Camera-type eye (tissue), 1 donor: ENCODE measurements around the gene SRMS. TPM values are rescaled to one million over a fixed set of nuclear protein-coding genes. Genes with fewer than 3 reads are reported as not detected.

Experiments used
- total RNA-seq: library from RNA; depleted of rRNA; stranded (reverse); fragments of >200 nt; gene quantifications from one replicate; pipeline ENCODE4 v1.2.3, GENCODE V29; 2014

SRMS gene, protein sequence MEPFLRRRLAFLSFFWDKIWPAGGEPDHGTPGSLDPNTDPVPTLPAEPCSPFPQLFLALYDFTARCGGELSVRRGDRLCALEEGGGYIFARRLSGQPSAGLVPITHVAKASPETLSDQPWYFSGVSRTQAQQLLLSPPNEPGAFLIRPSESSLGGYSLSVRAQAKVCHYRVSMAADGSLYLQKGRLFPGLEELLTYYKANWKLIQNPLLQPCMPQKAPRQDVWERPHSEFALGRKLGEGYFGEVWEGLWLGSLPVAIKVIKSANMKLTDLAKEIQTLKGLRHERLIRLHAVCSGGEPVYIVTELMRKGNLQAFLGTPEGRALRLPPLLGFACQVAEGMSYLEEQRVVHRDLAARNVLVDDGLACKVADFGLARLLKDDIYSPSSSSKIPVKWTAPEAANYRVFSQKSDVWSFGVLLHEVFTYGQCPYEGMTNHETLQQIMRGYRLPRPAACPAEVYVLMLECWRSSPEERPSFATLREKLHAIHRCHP
- not detected for total RNA-seq

DNA sequence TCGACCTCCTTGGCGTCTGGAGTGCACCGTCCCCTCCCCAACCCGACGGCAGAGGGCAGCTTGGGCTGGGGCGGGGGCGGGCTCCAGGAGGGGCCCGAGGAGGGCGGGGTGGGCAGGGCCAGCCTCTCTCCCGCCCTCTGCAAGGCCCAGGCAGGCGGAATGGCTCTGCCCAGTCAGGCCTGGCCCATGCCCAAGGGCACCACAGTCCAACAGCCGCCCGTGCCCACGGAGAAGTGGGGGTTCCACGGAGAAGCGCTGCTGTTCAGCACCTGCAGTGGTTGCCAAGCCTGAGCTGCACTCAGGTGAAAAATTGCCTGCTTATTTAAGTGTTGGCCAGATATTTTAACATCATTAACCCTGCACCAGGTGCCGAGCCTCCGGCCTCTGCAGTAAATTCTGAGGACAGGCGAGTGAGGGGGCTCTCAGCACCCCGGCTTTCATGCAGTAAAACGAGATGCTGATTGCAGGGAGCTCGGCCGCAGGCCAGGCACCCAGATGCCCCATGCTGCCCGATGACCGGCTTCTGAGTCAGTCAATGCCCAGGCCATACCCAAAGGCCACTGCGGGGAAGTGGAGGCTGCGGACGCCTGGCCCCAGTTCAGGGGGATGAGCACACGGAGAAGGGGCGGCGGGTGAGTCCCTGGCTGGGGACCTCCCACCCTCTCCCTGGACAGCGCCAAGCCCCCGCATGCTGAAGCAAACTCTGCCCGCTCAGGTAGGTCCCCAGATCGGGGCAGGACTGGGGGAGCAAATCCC is at the start of gene SRMS:
Gene SRMS, minus strand, starts transcription at position 25 of the 756 bp plus-strand sequence. CDS start 286 bp downstream, outside the sequence.

DNA sequence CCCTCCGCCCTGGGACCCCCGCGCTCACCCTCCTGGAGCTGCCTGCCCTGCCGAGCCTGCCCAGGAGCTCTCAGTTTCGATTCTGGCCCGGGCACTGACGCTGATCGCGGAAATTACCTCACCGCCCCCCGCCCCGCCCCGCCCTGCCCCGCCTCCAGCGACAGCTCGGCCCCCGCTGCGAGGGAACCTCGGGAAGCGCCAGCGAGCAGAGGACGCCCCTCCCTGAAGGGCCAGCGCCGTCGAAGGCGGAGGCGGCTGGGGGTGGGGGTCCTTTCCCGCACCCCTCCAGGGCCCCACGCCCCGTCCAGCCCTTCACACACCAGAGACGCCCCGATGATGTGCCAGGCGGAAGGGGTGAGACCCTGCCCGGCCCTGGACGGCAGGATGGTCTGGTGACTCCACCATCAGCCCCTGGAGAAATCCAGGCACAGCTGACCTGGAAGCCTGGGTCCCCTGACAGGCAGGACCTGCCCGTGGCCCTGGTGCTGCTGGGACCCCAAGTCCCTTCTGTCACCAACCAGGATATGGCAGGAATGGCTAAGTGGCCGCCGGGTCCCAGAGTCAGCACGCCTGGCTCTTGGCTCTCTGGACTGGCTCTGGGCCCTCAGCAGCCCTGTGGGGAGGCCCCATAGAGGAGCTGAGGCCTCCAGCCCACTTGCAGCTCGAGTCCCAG is 26.7 kb upstream of the SRMS start, which contains the start of gene HELZ2:
Gene HELZ2, minus strand, starts transcription at position 84 of the 673 bp plus-strand sequence. CDS start 1,854 bp downstream, outside the sequence.

DNA sequence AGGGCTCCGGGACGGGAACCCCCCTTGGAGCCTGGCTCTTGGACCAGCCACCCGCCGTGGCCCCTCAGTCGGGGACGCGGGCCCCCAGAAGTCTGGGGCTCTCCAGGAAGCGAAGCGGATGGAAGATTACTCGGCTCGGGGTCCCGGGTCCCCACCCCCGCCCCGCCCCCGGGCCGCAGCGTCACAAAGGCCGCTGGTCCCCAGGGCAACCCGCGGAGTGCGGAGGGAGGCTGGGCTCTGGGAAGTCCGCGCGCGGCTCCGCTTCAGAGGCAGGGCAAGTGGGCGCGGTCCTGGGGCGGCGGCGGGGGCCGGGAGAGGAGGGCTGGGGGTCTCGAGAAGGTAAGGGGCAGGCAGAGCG is 6.4 kb upstream of the SRMS start, which contains the start of gene FNDC11:
Gene FNDC11, plus strand, starts transcription at position 227 of the 358 bp plus-strand sequence. CDS start 1,505 bp downstream, outside the sequence.

DNA sequence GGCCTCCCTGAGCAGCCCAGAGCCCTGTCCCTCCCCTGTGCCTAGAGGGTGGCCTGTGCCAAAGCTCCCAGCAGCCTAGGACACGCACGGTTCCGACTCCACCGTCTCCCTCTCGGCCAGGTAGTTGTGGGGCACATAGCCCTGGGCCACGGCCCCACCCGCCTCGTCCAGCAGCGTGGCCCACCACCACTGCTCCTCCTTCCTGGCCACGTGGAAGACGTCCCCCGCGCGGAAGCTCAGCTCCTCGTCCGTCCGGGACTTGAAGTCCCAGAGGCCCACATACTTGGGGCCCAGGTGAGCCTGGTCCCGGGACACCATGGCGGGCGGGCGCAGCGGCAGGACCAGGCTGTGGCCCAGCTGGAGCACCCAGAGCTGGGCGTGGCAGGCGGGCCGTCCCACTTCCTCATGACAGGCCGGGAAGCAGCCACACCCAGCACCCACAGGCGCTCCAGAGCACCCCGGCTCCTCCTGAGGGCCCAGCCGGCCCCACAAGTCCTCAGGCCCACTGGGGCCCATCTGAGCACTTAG is 10.5 kb downstream of the SRMS start, which contains the start of gene PTK6:
Gene PTK6, minus strand, starts transcription at position 380 of the 528 bp plus-strand sequence. Its CDS starts 62 bp downstream, at position 318.

DNA sequence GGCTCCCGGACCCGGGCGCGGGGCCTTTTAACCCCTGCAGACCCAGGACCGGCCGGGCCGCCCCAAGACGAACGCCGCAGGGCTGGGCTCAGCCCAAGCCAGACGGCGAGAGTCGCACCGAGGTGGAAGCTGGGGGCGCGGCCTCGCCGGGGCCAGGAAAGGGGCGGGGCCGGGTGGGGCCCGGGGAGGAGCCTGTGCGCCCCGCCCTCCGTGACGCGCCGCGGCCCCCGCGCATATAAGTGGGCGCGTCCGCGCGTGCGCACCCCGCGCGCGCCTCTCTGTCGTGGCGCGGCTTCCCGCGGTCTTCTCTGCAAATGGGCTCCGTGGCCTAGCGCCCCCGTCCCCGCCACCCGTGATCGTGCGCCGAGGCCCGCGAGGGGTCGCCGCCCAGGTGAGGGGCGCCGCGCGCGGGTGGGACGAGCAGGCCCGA is 27.0 kb downstream of the SRMS start, which contains the start of gene PPDPF:
Gene PPDPF, plus strand, starts transcription at position 262 of the 430 bp plus-strand sequence. CDS start 544 bp downstream, outside the sequence.

DNA sequence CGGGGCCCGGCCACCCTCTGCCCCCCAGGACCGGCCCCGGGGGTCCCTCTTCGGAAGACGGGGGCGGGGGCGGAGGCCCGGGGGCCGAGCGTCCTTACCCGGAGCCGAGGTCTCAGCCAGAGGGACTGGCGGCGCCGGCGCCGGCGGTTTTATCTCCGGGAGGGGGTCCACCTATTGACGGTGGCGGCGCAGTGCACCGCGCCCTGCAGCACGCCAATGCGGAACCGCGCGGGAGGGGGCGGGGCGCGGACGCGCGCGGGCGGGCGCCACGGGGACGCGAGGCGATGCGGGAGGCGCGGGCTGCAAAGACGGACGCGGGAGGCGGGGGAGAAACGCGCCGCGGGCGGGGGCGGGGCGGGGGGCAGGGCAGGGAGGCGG is 48.6 kb downstream of the SRMS start, which contains the start of gene EEF1A2:
Gene EEF1A2, minus strand, starts transcription at position 124 of the 378 bp plus-strand sequence. CDS start 1,320 bp downstream, outside the sequence.

Other genes with a start within 250 kb of the SRMS start
- 12.0 TPM for gene CHRNA4, start 186.4 kb downstream of the SRMS start, total RNA-seq
- 31.6 TPM for gene KCNQ2, start 75.1 kb downstream of the SRMS start, total RNA-seq
- gene EEF1A2, start 48.7 kb downstream of the SRMS start, total RNA-seq, result 87.6 TPM
- 104 TPM for gene PPDPF, start 27.0 kb downstream of the SRMS start, total RNA-seq
- gene PTK6, start 10.4 kb downstream of the SRMS start, total RNA-seq, result 1.3 TPM
- 1.0 TPM for gene FNDC11, start 6.4 kb upstream of the SRMS start, total RNA-seq
- 25.6 TPM for gene HELZ2, start 26.5 kb upstream of the SRMS start, total RNA-seq
- 10.9 TPM for gene GMEB2, start 79.4 kb upstream of the SRMS start, total RNA-seq
- gene STMN3, start 105.7 kb upstream of the SRMS start, total RNA-seq, result 51.6 TPM
- gene RTEL1, start 110.6 kb upstream of the SRMS start, total RNA-seq, result 51.3 TPM
- gene TNFRSF6B, start 148.9 kb upstream of the SRMS start, total RNA-seq, result 5.4 TPM
- gene ARFRP1, start 160.2 kb upstream of the SRMS start, total RNA-seq, result 39.7 TPM
- gene ZGPAT, start 160.3 kb upstream of the SRMS start, total RNA-seq, result 31.1 TPM
- gene LIME1, start 188.9 kb upstream of the SRMS start, total RNA-seq, result 16.5 TPM
- 32.0 TPM for gene SLC2A4RG, start 192.0 kb upstream of the SRMS start, total RNA-seq